Liver (tissue), 9 donors: ENCODE measurements around the gene SEBOX. TPM values are rescaled to one million over a fixed set of nuclear protein-coding genes. Genes with fewer than 3 reads are reported as not detected.

Experiments
- DNase-seq: peaks from one replicate; pipeline ENCODE4 v3.0.0-alpha.2; 2017; ENCODE audit warnings: low spot score
- H3K27ac ChIP-seq, 2 donors: one replicate each; pipeline ENCODE4 v1.7.0; 2013; ENCODE audit warnings: inconsistent platforms in 2 of 2, low read length in 2 of 2, control low read depth in 1 of 2, low read depth in 1 of 2, mild to moderate bottlenecking in 1 of 2
- H3K27me3 ChIP-seq, 4 donors: one replicate each; pipeline versions ENCODE4 v1.6.1 to v1.7.0; 2013; ENCODE audit warnings: low read length in 3 of 4, inconsistent platforms in 1 of 4, mild to moderate bottlenecking in 1 of 4, moderate library complexity in 1 of 4; ENCODE audit not compliant: control insufficient read depth in 4 of 4, insufficient read depth in 4 of 4
- H3K36me3 ChIP-seq, 4 donors: one replicate each; pipeline versions ENCODE4 v1.6.1 to v1.7.0; 2013; ENCODE audit warnings: low read length in 3 of 4, mild to moderate bottlenecking in 3 of 4, low read depth in 1 of 4, moderate library complexity in 1 of 4; ENCODE audit not compliant: control insufficient read depth in 4 of 4, insufficient read depth in 3 of 4
- H3K4me1 ChIP-seq, 4 donors: one replicate each; pipeline versions ENCODE4 v1.6.1 to v1.7.0; 2013; ENCODE audit warnings: low read length in 3 of 4, mild to moderate bottlenecking in 3 of 4, moderate library complexity in 1 of 4; ENCODE audit not compliant: control insufficient read depth in 4 of 4, insufficient read depth in 4 of 4
- H3K4me3 ChIP-seq, 3 donors: one replicate each; pipeline versions ENCODE4 v1.6.1 to v1.7.0; 2013; ENCODE audit warnings: low read length in 3 of 3, control low read depth in 1 of 3, low read depth in 1 of 3, mild to moderate bottlenecking in 1 of 3
- H3K9ac ChIP-seq, 2 donors: one replicate each; pipeline ENCODE4 v1.7.0; 2013; ENCODE audit warnings: low read length in 2 of 2, mild to moderate bottlenecking in 2 of 2, moderate library complexity in 2 of 2, control low read depth in 1 of 2, low read depth in 1 of 2
- H3K9me3 ChIP-seq, 4 donors: one replicate each; pipeline versions ENCODE4 v1.6.1 to v1.7.0; 2013; ENCODE audit warnings: low read length in 3 of 4; ENCODE audit not compliant: control insufficient read depth in 4 of 4
- CTCF ChIP-seq: fragments of 150-350 bp; IDR thresholded peaks from 2 replicates; pipeline ENCODE4 v1.5.1; 2017; ENCODE audit warnings: improper control_type of control experiment, low read depth, low read length; ENCODE audit not compliant: missing input control
- EGR1 ChIP-seq, 2 donors: IDR thresholded peaks; 2 replicates each; pipeline ENCODE4 v1.6.1; 2016 to 2018; ENCODE audit warnings: antibody characterized with exemption in 2 of 2, low read depth in 2 of 2
- FOXA1 ChIP-seq: IDR thresholded peaks from 2 replicates; pipeline ENCODE4 v1.6.1; 2016; ENCODE audit warnings: antibody characterized with exemption
- FOXA2 ChIP-seq: IDR thresholded peaks from 2 replicates; pipeline ENCODE4 v1.6.1; 2016; ENCODE audit warnings: antibody characterized with exemption
- GABPA ChIP-seq, 2 donors: IDR thresholded peaks in 1 of 2; conservative IDR thresholded peaks in 1 of 2; 2 replicates each; pipeline ENCODE4 v1.6.1; 2016; ENCODE audit warnings: antibody characterized with exemption in 2 of 2, mild to moderate bottlenecking in 1 of 2, moderate library complexity in 1 of 2
- HNF4A ChIP-seq, 2 donors: conservative IDR thresholded peaks; 2 replicates each; pipeline ENCODE4 v1.6.1; 2016; ENCODE audit warnings: antibody characterized with exemption in 2 of 2, mild to moderate bottlenecking in 2 of 2
- HNF4G ChIP-seq: IDR thresholded peaks from 2 replicates; pipeline ENCODE4 v1.6.1; 2016; ENCODE audit warnings: antibody characterized with exemption
- JUND ChIP-seq, 2 donors: IDR thresholded peaks; 2 replicates each; pipeline ENCODE4 v1.6.1; 2016; ENCODE audit warnings: antibody characterized with exemption in 2 of 2
- NR2F2 ChIP-seq: IDR thresholded peaks from 2 replicates; pipeline ENCODE4 v1.6.1; 2016; ENCODE audit warnings: antibody characterized with exemption
- RAD21 ChIP-seq, 2 donors: IDR thresholded peaks; 2 replicates each; pipeline ENCODE4 v1.6.1; 2016; ENCODE audit warnings: antibody characterized with exemption in 2 of 2, mild to moderate bottlenecking in 2 of 2
- RXRA ChIP-seq, 2 donors: IDR thresholded peaks; 2 replicates each; pipeline ENCODE4 v1.6.1; 2017 to 2018; ENCODE audit warnings: antibody characterized with exemption in 2 of 2, mild to moderate bottlenecking in 1 of 2
- SP1 ChIP-seq: IDR thresholded peaks from 2 replicates; pipeline ENCODE4 v1.6.1; 2018; ENCODE audit warnings: antibody characterized with exemption, mild to moderate bottlenecking
- TAF1 ChIP-seq: conservative IDR thresholded peaks from 2 replicates; pipeline ENCODE4 v1.6.1; 2016; ENCODE audit warnings: antibody characterized with exemption, mild to moderate bottlenecking
- YY1 ChIP-seq: IDR thresholded peaks from 2 replicates; pipeline ENCODE4 v1.6.1; 2016; ENCODE audit warnings: antibody characterized with exemption, mild to moderate bottlenecking
- WGBS: extraction: QIAGEN DNeasy Blood & Tissue Kit; methylation state at CpG from one replicate; pipeline ENCODE4 v1.1.7; 2013; 5-methylcytosine and 5-hydroxymethylcytosine counted together
- polyA plus RNA-seq, 2 donors: library from polyadenylated mRNA; stranded (reverse) in 1 of 2; unstranded in 1 of 2; fragments of 200-250 nt in 1 of 2; fragments of >200 nt in 1 of 2; fragmentation: Nextera tagmentation in 1 of 2; extraction: Ambion mirVana in 1 of 2; gene quantifications; one replicate each; pipeline versions ENCODE4 v1.2.1 to v1.2.3, GENCODE V29; 2013 to 2015
- total RNA-seq, 2 donors: library from RNA; depleted of rRNA; stranded (reverse); fragments of >200 nt; gene quantifications; one replicate each; pipeline ENCODE4 v1.2.3, GENCODE V29; 2014
- TF ChIP-seq, protein P1 (sequence below): IDR thresholded peaks from 2 replicates; pipeline ENCODE4 v1.6.1; 2016; ENCODE audit warnings: antibody characterized with exemption, mild to moderate bottlenecking
- TF ChIP-seq, protein P2 (sequence below): IDR thresholded peaks from 2 replicates; pipeline ENCODE4 v1.6.1; 2016; ENCODE audit warnings: antibody characterized with exemption
- TF ChIP-seq, protein P3 (sequence below): IDR thresholded peaks from 2 replicates; pipeline ENCODE4 v1.6.1; 2016; ENCODE audit warnings: antibody characterized with exemption
- TF ChIP-seq, protein P4 (sequence below): IDR thresholded peaks from 2 replicates; pipeline ENCODE4 v1.6.1; 2016; ENCODE audit warnings: antibody characterized with exemption
- donor health status: healthy.
- donor health status: healthy.
- donor health status: healthy.
- donor health status: healthy.
- donor health status: healthy.

Gene SEBOX
- total and polyA plus RNA-seq, 4 donors: 0.19 to 0.59 TPM; not detected in 2

GRCh38 chr17:28318759-28319597 lies 46.0 kb downstream of the SEBOX start, which contains the start of gene TMEM97:
TMEM97 (plus strand) TSS chr17:28319200; CDS start chr17:28319240, 40 bp downstream.
- peak; percentile 94 for DNase-seq
- peaks cover 7 to 51% (median 33%) of the 10 kb centered on the region in 4 donors for H3K4me1 ChIP-seq
- peak within 1 kb of the TSS; percentile 82 to 84 for H3K9ac ChIP-seq
- H3K9me3 ChIP-seq: no peaks in the 10 kb centered on the region
- WGBS: under 1% methylated on average over 72 of the region's 72 CpGs
- peak within 1 kb of the TSS; percentile 83 to 89 for H3K27ac ChIP-seq
- peak within 1 kb of the TSS; percentile 61 to 77 (median 70) for H3K4me3 ChIP-seq
- no peaks in the 10 kb centered on the region for H3K36me3 ChIP-seq
- TF ChIP-seq, protein P1, sequence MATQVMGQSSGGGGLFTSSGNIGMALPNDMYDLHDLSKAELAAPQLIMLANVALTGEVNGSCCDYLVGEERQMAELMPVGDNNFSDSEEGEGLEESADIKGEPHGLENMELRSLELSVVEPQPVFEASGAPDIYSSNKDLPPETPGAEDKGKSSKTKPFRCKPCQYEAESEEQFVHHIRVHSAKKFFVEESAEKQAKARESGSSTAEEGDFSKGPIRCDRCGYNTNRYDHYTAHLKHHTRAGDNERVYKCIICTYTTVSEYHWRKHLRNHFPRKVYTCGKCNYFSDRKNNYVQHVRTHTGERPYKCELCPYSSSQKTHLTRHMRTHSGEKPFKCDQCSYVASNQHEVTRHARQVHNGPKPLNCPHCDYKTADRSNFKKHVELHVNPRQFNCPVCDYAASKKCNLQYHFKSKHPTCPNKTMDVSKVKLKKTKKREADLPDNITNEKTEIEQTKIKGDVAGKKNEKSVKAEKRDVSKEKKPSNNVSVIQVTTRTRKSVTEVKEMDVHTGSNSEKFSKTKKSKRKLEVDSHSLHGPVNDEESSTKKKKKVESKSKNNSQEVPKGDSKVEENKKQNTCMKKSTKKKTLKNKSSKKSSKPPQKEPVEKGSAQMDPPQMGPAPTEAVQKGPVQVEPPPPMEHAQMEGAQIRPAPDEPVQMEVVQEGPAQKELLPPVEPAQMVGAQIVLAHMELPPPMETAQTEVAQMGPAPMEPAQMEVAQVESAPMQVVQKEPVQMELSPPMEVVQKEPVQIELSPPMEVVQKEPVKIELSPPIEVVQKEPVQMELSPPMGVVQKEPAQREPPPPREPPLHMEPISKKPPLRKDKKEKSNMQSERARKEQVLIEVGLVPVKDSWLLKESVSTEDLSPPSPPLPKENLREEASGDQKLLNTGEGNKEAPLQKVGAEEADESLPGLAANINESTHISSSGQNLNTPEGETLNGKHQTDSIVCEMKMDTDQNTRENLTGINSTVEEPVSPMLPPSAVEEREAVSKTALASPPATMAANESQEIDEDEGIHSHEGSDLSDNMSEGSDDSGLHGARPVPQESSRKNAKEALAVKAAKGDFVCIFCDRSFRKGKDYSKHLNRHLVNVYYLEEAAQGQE: peak; percentile 88
- TF ChIP-seq GABPA (IDR thresholded peaks at IDR 0.05 in 1 of 2, conservative IDR thresholded peaks at IDR 0.05 in 1 of 2): no peak
- peak; percentile 12 to 35 for TF ChIP-seq RXRA (IDR thresholded peaks at IDR 0.05)
- no peak for TF ChIP-seq HNF4G
- TF ChIP-seq, protein P2, sequence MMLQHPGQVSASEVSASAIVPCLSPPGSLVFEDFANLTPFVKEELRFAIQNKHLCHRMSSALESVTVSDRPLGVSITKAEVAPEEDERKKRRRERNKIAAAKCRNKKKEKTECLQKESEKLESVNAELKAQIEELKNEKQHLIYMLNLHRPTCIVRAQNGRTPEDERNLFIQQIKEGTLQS: no peak
- TF ChIP-seq FOXA2: no peak
- no peak for TF ChIP-seq TAF1
- TF ChIP-seq SP1: peak; percentile 88
- TF ChIP-seq, protein P3, sequence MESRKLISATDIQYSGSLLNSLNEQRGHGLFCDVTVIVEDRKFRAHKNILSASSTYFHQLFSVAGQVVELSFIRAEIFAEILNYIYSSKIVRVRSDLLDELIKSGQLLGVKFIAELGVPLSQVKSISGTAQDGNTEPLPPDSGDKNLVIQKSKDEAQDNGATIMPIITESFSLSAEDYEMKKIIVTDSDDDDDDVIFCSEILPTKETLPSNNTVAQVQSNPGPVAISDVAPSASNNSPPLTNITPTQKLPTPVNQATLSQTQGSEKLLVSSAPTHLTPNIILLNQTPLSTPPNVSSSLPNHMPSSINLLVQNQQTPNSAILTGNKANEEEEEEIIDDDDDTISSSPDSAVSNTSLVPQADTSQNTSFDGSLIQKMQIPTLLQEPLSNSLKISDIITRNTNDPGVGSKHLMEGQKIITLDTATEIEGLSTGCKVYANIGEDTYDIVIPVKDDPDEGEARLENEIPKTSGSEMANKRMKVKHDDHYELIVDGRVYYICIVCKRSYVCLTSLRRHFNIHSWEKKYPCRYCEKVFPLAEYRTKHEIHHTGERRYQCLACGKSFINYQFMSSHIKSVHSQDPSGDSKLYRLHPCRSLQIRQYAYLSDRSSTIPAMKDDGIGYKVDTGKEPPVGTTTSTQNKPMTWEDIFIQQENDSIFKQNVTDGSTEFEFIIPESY: no peak
- peak in 1 of 2 donors; percentile 32 for TF ChIP-seq RAD21 (IDR thresholded peaks at IDR 0.05)
- TF ChIP-seq HNF4A (conservative IDR thresholded peaks at IDR 0.05): peak in 1 of 2 donors; percentile 34
- TF ChIP-seq, protein P4, sequence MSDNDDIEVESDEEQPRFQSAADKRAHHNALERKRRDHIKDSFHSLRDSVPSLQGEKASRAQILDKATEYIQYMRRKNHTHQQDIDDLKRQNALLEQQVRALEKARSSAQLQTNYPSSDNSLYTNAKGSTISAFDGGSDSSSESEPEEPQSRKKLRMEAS: peak; percentile 96
- TF ChIP-seq EGR1 (IDR thresholded peaks at IDR 0.05; ENCODE audit: low read depth in 2 of 2): no peak
- no peak for TF ChIP-seq JUND (IDR thresholded peaks at IDR 0.05)
- no peak for TF ChIP-seq FOXA1
- no peak for TF ChIP-seq NR2F2
- TF ChIP-seq CTCF: peak; percentile 6
- peak; percentile 92 for TF ChIP-seq YY1
- H3K27me3 ChIP-seq: no peaks in the 10 kb centered on the region
